Keratinocyte (primary cell): Measurements from ENCODE around the gene SCYGR7. TPM values are rescaled to one million over a fixed set of nuclear protein-coding genes. Genes with fewer than 3 reads are reported as not detected.

Experiments used
- DNase-seq: peaks from one replicate; pipeline ENCODE4 v3.0.0-alpha.2; 2011; ENCODE audit warnings: low read depth, missing footprints, low spot score
- FAIRE-seq: peaks from 2 replicates; lab custom pipeline; 2011; peaks lifted over from hg19 to GRCh38; lab: Jason Lieb, UNC
- H2AFZ ChIP-seq: 2 replicates; pipeline ENCODE4 v1.6.0; 2012; ENCODE audit warnings: low read length, control low read depth, inconsistent platforms; ENCODE audit not compliant: control insufficient read depth
- H3K27ac ChIP-seq: 2 replicates; pipeline ENCODE4 v1.5.1; 2011; ENCODE audit warnings: low read length; ENCODE audit not compliant: control insufficient read depth, insufficient read depth
- H3K27me3 ChIP-seq: 3 replicates; pipeline ENCODE4 v1.6.0; 2011; ENCODE audit warnings: low read length; ENCODE audit not compliant: control insufficient read depth, insufficient read depth; ENCODE audit errors: extremely low read depth
- H3K36me3 ChIP-seq, 2 experiments: 2 replicates in 1 of 2; 3 replicates in 1 of 2; pipeline ENCODE4 v1.5.1; 2011; ENCODE audit warnings: low read length in 2 of 2, mild to moderate bottlenecking in 1 of 2; ENCODE audit not compliant: control insufficient read depth in 2 of 2, insufficient read depth in 2 of 2; ENCODE audit errors: extremely low read depth in 1 of 2
- H3K4me1 ChIP-seq: 3 replicates; pipeline ENCODE4 v1.5.1; 2011; ENCODE audit warnings: low read length; ENCODE audit not compliant: control insufficient read depth, insufficient read depth; ENCODE audit errors: extremely low read depth
- H3K4me2 ChIP-seq: 3 replicates; pipeline ENCODE4 v1.6.0; 2011; ENCODE audit warnings: low read depth, low read length; ENCODE audit not compliant: control insufficient read depth, insufficient read depth; ENCODE audit errors: extremely low read depth
- H3K4me3 ChIP-seq, 3 experiments: fragments of 200-600 bp in 1 of 3; sonication (generic) in 1 of 3; 2 replicates in 2 of 3; 3 replicates in 1 of 3; pipeline ENCODE4 v1.5.1; 2011 to 2016; ENCODE audit warnings: low read length in 3 of 3, mild to moderate bottlenecking in 3 of 3, control low read depth in 2 of 3, inconsistent platforms in 1 of 3, low read depth in 1 of 3, mixed read lengths in 1 of 3, mixed run types in 1 of 3, moderate library complexity in 1 of 3; ENCODE audit not compliant: control insufficient read depth in 2 of 3, insufficient read depth in 2 of 3; ENCODE audit errors: extremely low read depth in 1 of 3
- H3K79me2 ChIP-seq: 2 replicates; pipeline ENCODE4 v1.6.0; 2012; ENCODE audit warnings: low read length; ENCODE audit not compliant: control insufficient read depth, insufficient read depth
- H3K9ac ChIP-seq: 3 replicates; pipeline ENCODE4 v1.6.0; 2011; ENCODE audit warnings: low read length; ENCODE audit not compliant: control insufficient read depth, insufficient read depth; ENCODE audit errors: extremely low read depth
- H3K9me1 ChIP-seq: 3 replicates; pipeline ENCODE4 v1.6.0; 2011; ENCODE audit warnings: low read length; ENCODE audit not compliant: control insufficient read depth, insufficient read depth; ENCODE audit errors: extremely low read depth
- H3K9me3 ChIP-seq: 2 replicates; pipeline ENCODE4 v1.5.1; 2012; ENCODE audit warnings: low read depth, low read length; ENCODE audit not compliant: control insufficient read depth
- H4K20me1 ChIP-seq: 3 replicates; pipeline ENCODE4 v1.6.0; 2011; ENCODE audit warnings: low read length; ENCODE audit not compliant: control insufficient read depth, insufficient read depth; ENCODE audit errors: extremely low read depth
- EZH2 ChIP-seq: IDR thresholded peaks from one replicate; pipeline ENCODE4 v1.6.1; 2012; ENCODE audit warnings: inconsistent platforms, mild to moderate bottlenecking, low read length, moderate library complexity
- dilution Hi-C: fragments of 300-500 bp; cut with MboI; formaldehyde crosslinking; loops from one replicate; pipeline ENCODE4 v1.7.0; 2020; ENCODE audit warnings: low sequenced_read_pairs; ENCODE audit not compliant: extremely low pct_ligation_motif_present
- polyA plus RNA-seq, 5 experiments: library from polyadenylated mRNA; depleted of rRNA in 3 of 5; stranded (reverse) in 3 of 5; stranded (forward) in 1 of 5; unstranded in 1 of 5; fragments of >200 nt; gene quantifications; 1 replicate in 1 of 5; 2 replicates in 3 of 5; 3 replicates in 1 of 5; pipeline versions ENCODE4 v1.2.1 to v1.2.3, GENCODE V29; 2011 to 2012; ENCODE audit warnings: missing spikeins in 2 of 5, low read depth in 1 of 5, low replicate concordance in 1 of 5
- small RNA-seq, 3 experiments: library from RNA; depleted of rRNA; stranded (forward); fragments of <200 nt; gene quantifications; one replicate each; pipeline ENCODE3, GENCODE V24; 2012; ENCODE audit warnings: low read depth in 3 of 3, low replicate concordance in 1 of 3; ENCODE audit not compliant: insufficient read length in 3 of 3
- TF ChIP-seq, protein P1 (sequence below), 3 experiments: IDR thresholded peaks in 1 of 3; conservative IDR thresholded peaks in 1 of 3; optimal IDR thresholded peaks in 1 of 3; 2 replicates in 2 of 3; 3 replicates in 1 of 3; pipeline versions ENCODE3 to v1.5.1; 2011; ENCODE audit warnings: low read length in 3 of 3, mild to moderate bottlenecking in 3 of 3, moderate library complexity in 2 of 3, control low read depth in 1 of 3, inconsistent platforms in 1 of 3; ENCODE audit not compliant: insufficient read depth in 2 of 3; ENCODE audit errors: extremely low read depth in 1 of 3

SCYGR7 gene
- polyA plus RNA-seq, 1 donor (not counting 4 experiments of a cell fraction or from before 2014, with no cell fraction given), result not detected

DNA sequence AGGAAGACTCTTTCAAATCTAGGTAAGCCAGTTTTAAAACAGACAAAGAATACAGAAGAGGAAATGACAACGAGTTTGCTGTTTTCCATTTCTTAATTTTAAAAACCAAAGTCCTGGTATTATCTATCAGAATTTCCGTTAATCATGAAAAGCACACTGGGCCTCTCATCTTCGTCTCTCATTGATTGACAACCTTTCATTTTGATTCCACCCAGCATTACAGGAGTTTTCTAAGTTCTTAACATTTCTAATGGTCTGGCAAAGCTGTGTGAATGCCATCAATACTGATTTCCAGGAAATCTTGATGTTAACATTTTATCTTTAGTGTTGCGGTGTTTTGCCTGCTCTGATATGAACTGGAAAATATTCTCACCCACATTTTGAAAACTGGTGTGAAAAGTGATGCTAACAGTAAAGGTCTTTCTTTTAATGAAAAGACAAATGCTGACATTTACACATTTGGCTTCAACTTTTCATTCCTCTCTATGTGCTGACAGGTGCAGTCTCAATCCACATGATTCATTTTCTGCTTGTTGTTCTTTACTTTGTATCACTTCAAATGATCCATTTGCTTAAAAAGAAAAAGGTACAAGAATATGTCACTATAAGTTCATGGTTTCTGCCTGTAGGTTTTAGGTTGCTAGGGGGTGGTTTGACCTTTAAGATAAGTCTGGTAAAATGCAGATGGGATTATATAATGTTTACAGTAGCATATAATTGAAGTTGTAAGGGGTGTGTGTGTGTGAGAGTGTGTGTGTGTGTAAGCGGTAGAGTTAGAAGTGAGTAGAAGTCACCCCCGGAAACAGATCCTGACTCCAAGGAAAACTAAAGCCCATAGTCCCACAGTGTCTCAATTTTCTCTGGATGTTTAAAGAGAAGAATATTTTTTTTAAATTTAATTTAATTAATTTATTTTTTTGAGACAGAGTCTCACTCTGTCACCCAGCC lies 47.0 kb downstream of the SCYGR7 start:
- no peak overlapping the region for H3K27ac ChIP-seq
- no peaks in the 10 kb centered on the region for H3K27me3 ChIP-seq
- no peaks in the 10 kb centered on the region for H4K20me1 ChIP-seq
- H3K9ac ChIP-seq, result no peak overlapping the region
- no peak overlapping the region for H3K4me3 ChIP-seq
- no peak for DNase-seq
- dilution Hi-C loops, result no loop called here
- H2AFZ ChIP-seq, result no peak overlapping the region
- no peaks in the 10 kb centered on the region for H3K9me3 ChIP-seq
- TF ChIP-seq, protein P1, sequence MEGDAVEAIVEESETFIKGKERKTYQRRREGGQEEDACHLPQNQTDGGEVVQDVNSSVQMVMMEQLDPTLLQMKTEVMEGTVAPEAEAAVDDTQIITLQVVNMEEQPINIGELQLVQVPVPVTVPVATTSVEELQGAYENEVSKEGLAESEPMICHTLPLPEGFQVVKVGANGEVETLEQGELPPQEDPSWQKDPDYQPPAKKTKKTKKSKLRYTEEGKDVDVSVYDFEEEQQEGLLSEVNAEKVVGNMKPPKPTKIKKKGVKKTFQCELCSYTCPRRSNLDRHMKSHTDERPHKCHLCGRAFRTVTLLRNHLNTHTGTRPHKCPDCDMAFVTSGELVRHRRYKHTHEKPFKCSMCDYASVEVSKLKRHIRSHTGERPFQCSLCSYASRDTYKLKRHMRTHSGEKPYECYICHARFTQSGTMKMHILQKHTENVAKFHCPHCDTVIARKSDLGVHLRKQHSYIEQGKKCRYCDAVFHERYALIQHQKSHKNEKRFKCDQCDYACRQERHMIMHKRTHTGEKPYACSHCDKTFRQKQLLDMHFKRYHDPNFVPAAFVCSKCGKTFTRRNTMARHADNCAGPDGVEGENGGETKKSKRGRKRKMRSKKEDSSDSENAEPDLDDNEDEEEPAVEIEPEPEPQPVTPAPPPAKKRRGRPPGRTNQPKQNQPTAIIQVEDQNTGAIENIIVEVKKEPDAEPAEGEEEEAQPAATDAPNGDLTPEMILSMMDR (optimal IDR thresholded peaks at IDR 0.05 in 1 of 3, IDR thresholded peaks at IDR 0.05 in 1 of 3, conservative IDR thresholded peaks at IDR 0.05 in 1 of 3; ENCODE audit: extremely low read depth in 1 of 3, insufficient read depth in 2 of 3, low read length in 3 of 3), result no peak
- TF ChIP-seq EZH2, result no peak
- H3K79me2 ChIP-seq, result no peaks in the 10 kb centered on the region
- no peaks in the 10 kb centered on the region for H3K9me1 ChIP-seq
- FAIRE-seq, result no peak
- H3K4me2 ChIP-seq, result no peak overlapping the region
- no peaks in the 10 kb centered on the region for H3K36me3 ChIP-seq
- no peaks in the 10 kb centered on the region for H3K4me1 ChIP-seq

Small RNA genes lying within 50 kb of the gene (small RNA-seq; reads per million reads assigned to genes)
- gene RNA5SP121, result 0 to 0.33 (median 0) reads per million in 3 experiments
- 0 reads per million in 3 experiments for gene SNRPGP8

Other genes starting within 250 kb of the SCYGR7 start
- not detected in 3 replicates for gene SCYGR2, start 129.4 kb upstream of the SCYGR7 start, polyA plus RNA-seq
- not detected in 3 replicates for gene SCYGR3, start 113.5 kb upstream of the SCYGR7 start, polyA plus RNA-seq
- not detected in 3 replicates for gene SCYGR4, start 110.8 kb upstream of the SCYGR7 start, polyA plus RNA-seq
- not detected in 3 replicates for gene SCYGR5, start 61.5 kb upstream of the SCYGR7 start, polyA plus RNA-seq
- gene SLC19A3, start 10.3 kb upstream of the SCYGR7 start, polyA plus RNA-seq, result 0.25 to 1.0 TPM (median 0.58 TPM) in 3 replicates
- not detected in 3 replicates for gene SCYGR6, start 3.6 kb upstream of the SCYGR7 start, polyA plus RNA-seq
- gene SCYGR8, start 17.6 kb downstream of the SCYGR7 start, polyA plus RNA-seq, result not detected in 3 replicates
- 0.70 to 13.5 TPM (median 5.2 TPM) in 3 replicates for gene CCL20, start 85.5 kb downstream of the SCYGR7 start, polyA plus RNA-seq
- 0.18 to 0.24 TPM (median 0.18 TPM) in 3 replicates for gene DAW1, start 143.3 kb downstream of the SCYGR7 start, polyA plus RNA-seq